K562 (cell line): ENCODE data around the gene KEL. TPM values are rescaled to one million over a fixed set of nuclear protein-coding genes. Genes with fewer than 3 reads are reported as not detected.

Experiments
- C11orf30 ChIP-seq: fragments of 450-650 bp; IDR thresholded peaks from 2 replicates; pipeline ENCODE4 v1.6.1; 2016; ENCODE audit warnings: low read depth, mild to moderate bottlenecking
- CREB1 ChIP-seq, 2 experiments: sonication (generic) in 1 of 2; formaldehyde crosslinking in 1 of 2; IDR thresholded peaks; 2 replicates each; pipeline versions ENCODE4 v1.6.1 to v1.8.0; 2012 to 2022; ENCODE audit warnings: inconsistent platforms in 1 of 2, mild to moderate bottlenecking in 1 of 2, missing genetic modification reagents in 1 of 2, moderate library complexity in 1 of 2
- DMBX1 ChIP-seq: fragments of 250-450 bp; sonication (Bioruptor Pico); IDR thresholded peaks from 2 replicates; pipeline ENCODE4 v1.8.0; 2022; ENCODE audit warnings: inconsistent platforms, mild to moderate bottlenecking, moderate library complexity, borderline replicate concordance
- E2F1 ChIP-seq: sonication (generic); formaldehyde crosslinking; IDR thresholded peaks from 2 replicates; pipeline ENCODE4 v1.8.1; 2023; ENCODE audit warnings: mild to moderate bottlenecking, missing genetic modification reagents, moderate library complexity
- EP400 ChIP-seq: fragments of 450-650 bp; IDR thresholded peaks from 2 replicates; pipeline ENCODE4 v1.6.1; 2017; ENCODE audit warnings: antibody characterized with exemption, mild to moderate bottlenecking, moderate library complexity
- HIVEP1 ChIP-seq: fragments of 250-450 bp; sonication (Bioruptor Pico); IDR thresholded peaks from 2 replicates; pipeline ENCODE4 v1.4.0; 2020; ENCODE audit warnings: mild to moderate bottlenecking
- KLF16 ChIP-seq: IDR thresholded peaks from 2 replicates; pipeline ENCODE4 v1.6.1; 2016; ENCODE audit warnings: antibody characterized with exemption
- MXI1 ChIP-seq: IDR thresholded peaks from 2 replicates; pipeline ENCODE4 v1.6.1; 2011; ENCODE audit warnings: low read depth, mild to moderate bottlenecking, improper control_type of control experiment, low read length
- NBN ChIP-seq: fragments of 450-650 bp; IDR thresholded peaks from 2 replicates; pipeline ENCODE4 v1.6.1; 2016; ENCODE audit warnings: low read depth, mild to moderate bottlenecking
- NFE2 ChIP-seq: IDR thresholded peaks from 2 replicates; pipeline ENCODE4 v1.6.1; 2014; ENCODE audit warnings: antibody characterized with exemption, low read depth
- NFE2L1 ChIP-seq: fragments of 450-650 bp; IDR thresholded peaks from 2 replicates; pipeline ENCODE4 v1.6.1; 2016; ENCODE audit warnings: missing genetic modification characterization, low read depth, mild to moderate bottlenecking, missing compliant biosample characterization, moderate library complexity, borderline replicate concordance
- PTBP1 ChIP-seq: fragments of 200-400 bp; formaldehyde crosslinking; IDR thresholded peaks from 2 replicates; pipeline ENCODE4 v1.6.1; 2017; ENCODE audit warnings: low read depth, low read length
- RCOR1 ChIP-seq, 2 experiments: IDR thresholded peaks; 2 replicates each; pipeline ENCODE4 v1.6.1; 2012; ENCODE audit warnings: low read depth in 2 of 2, low read length in 2 of 2, borderline replicate concordance in 1 of 2, improper control_type of control experiment in 1 of 2
- USF2 ChIP-seq: sonication (generic); formaldehyde crosslinking; IDR thresholded peaks from 2 replicates; pipeline ENCODE4 v1.5.0; 2020; ENCODE audit warnings: missing genetic modification reagents
- ZKSCAN8 ChIP-seq: fragments of 200-800 bp; sonication (Bioruptor generic); IDR thresholded peaks from 2 replicates; pipeline ENCODE4 v1.6.1; 2016; ENCODE audit warnings: missing genetic modification characterization, missing compliant biosample characterization
- ZNF165 ChIP-seq: fragments of 250-450 bp; sonication (Bioruptor Pico); IDR thresholded peaks from 2 replicates; pipeline ENCODE4 v1.4.0; 2020; ENCODE audit warnings: borderline replicate concordance
- ZNF280B ChIP-seq: fragments of 250-450 bp; sonication (Bioruptor Pico); IDR thresholded peaks from 2 replicates; pipeline ENCODE4 v1.5.1; 2021; ENCODE audit warnings: mild to moderate bottlenecking
- ZNF785 ChIP-seq: fragments of 250-450 bp; sonication (Bioruptor Pico); IDR thresholded peaks from 2 replicates; pipeline ENCODE4 v1.4.0; 2020; ENCODE audit warnings: mild to moderate bottlenecking
- ZNF830 ChIP-seq: fragments of 250-450 bp; sonication (Bioruptor Pico); IDR thresholded peaks from 2 replicates; pipeline ENCODE4 v1.5.0; 2021; ENCODE audit warnings: mild to moderate bottlenecking
- polyA plus RNA-seq, 8 experiments: library from polyadenylated mRNA; depleted of rRNA in 4 of 8; stranded (reverse) in 5 of 8; unstranded in 3 of 8; fragments of >200 nt; fragmentation: Nextera tagmentation in 2 of 8; fragmentation: Illumina TruSeq in 1 of 8; extraction: Ambion mirVana in 2 of 8; extraction: Trizol in 1 of 8; gene quantifications; 2 replicates each; pipeline versions ENCODE4 v1.2.1 to v1.2.3, GENCODE V29; 2011 to 2014; ENCODE audit warnings: inconsistent platforms in 1 of 8, missing spikeins in 1 of 8
- total RNA-seq, 7 experiments: library from RNA; depleted of rRNA in 6 of 7; stranded (reverse); fragments of >200 nt in 6 of 7; fragmentation: Illumina TruSeq in 2 of 7; extraction: Trizol in 2 of 7; gene quantifications; 2 replicates each; pipeline versions ENCODE4 v1.2.1 to v1.2.3, GENCODE V29; 2011 to 2021; ENCODE audit warnings: low replicate concordance in 1 of 7

Gene KEL
- total and polyA plus RNA-seq, 9 of the 15 experiments (the other 6 are each of a cell fraction or from before 2014, with no cell fraction given): 9.0 to 47.4 (median 22.2) TPM

GRCh38 chr7:143008007-143008901 lies 46.1 kb upstream of the KEL start (continued):
- TF ChIP-seq E2F1 (CRISPR knock-in tag): no peak
- no peak for TF ChIP-seq EP400
- no peak for TF ChIP-seq ZNF165 (CRISPR knock-in tag)
- TF ChIP-seq NFE2L1: no peak
- TF ChIP-seq CREB1 (IDR thresholded peaks at IDR 0.05): no peak; the same call in 1 of the 2 replicates
- peak; percentile 74 for TF ChIP-seq CREB1 (CRISPR knock-in tag; IDR thresholded peaks at IDR 0.05)
- TF ChIP-seq NBN: no peak
- no peak for TF ChIP-seq PTBP1
- no peak for TF ChIP-seq HIVEP1 (CRISPR knock-in tag)
- TF ChIP-seq DMBX1: no peak
- no peak for TF ChIP-seq MXI1
- TF ChIP-seq ZKSCAN8 (CRISPR knock-in tag): no peak
- no peak for TF ChIP-seq ZNF280B
- peak in 1 of 2 experiments; percentile 56; a peak in 1 of 4 replicates for TF ChIP-seq RCOR1 (IDR thresholded peaks at IDR 0.05; ENCODE audit: borderline replicate concordance in 1 of 2, low read depth in 2 of 2, low read length in 2 of 2)
- TF ChIP-seq USF2 (CRISPR knock-in tag): no peak
- peak; percentile 89 for TF ChIP-seq C11orf30
- no peak for TF ChIP-seq ZNF830
- TF ChIP-seq NFE2: no peak
- no peak for TF ChIP-seq ZNF785 (CRISPR knock-in tag)
- peak; percentile 67 for TF ChIP-seq KLF16
